GM19463 (cell line): Measurements from ENCODE around the gene HS3ST3B1.

ENCODE experiments used
- ATAC-seq: cut with Tn5 transposase; IDR thresholded peaks from one replicate; pipeline ENCODE4 v1.9.1; 2021; ENCODE audit warnings: mild to moderate bottlenecking, moderate library complexity; ENCODE audit not compliant: unreplicated experiment

HS3ST3B1 gene

DNA sequence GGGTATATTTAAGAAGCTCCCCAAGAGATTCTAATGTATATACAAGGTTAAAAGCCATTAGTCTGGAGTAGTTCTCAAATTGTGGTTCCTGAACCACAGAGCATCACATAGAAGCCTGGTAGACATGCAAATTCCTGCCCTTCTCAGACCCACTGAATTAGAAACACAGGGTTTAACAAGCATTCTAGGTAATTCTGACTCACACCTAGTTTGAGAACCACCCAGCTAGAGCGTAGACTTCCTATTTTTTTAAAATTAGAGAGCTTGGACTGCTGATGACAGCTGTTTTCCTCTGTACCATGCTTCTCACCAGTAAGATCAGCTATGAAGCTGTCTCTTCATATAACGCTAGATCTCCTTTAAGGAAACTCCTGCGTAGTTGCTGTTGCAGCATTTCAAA, 50.6 kb downstream of the HS3ST3B1 start:
- peak; percentile 78 for ATAC-seq

DNA sequence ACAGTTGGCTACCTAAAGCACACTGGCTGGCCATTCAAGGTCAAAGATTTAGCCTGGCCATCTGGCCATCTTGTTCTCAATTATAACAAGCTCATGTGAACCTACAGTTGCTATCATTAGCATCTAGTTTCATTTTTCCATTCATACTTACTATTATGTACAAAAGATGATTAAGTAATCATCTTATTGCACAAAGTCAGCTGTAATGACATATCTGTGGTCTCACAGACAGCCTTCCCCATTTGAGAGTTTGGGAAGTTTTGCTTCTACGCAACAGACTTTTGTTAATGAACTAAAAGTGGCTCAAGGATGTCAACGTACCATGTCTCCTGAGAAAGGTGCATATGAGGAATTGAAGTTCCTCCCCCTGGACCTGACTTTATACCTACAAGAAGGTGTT, 51.3 kb downstream of the HS3ST3B1 start:
- ATAC-seq, result no peak

DNA sequence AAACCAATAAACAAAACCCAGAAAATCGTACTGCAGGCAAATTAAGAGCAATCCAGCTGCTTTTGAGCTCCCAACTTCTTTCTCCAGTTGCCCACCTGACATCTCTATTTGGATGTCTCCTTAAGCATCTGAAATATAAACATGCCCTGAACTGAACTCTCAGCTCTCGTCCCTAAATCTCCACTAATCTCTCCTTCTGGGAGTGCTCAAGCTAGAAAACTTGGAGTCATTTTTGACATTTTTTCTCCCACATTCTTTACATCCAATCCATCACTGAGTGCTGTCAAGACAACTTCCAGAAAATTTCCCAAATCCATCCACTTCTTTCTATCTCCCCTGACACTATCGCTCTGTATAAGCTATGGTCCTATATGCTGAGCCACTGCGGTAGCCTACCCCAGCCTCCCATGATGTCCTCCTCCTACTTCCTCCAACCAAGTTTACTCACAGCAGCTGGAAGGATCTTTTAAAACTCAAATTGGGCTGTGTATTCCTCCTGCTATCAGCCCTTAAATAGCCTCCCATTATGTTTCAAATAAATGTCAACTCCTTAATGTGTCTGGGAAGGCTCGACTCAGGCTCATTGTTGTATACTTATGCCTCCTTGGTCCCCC, 53.1 kb downstream of the HS3ST3B1 start:
- ATAC-seq, result no peak

DNA sequence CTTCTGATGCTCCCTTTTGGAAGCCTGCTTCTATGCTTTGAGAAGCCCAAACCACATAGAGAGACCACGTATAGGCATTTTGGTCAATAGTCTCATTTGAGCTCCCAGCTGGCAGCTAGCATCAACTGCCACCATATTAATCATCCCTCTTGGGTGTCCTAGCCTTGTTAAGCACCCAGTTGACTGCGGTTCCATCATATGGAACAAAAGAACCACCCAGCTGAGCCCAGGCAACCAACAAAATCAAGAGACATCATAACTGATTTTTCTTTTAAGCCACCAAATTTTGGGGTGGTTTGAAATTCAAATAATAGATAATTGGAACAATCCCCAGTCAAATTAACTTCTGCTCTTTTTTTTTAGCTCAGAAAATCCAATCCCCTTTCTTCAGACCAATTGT, 53.9 kb downstream of the HS3ST3B1 start:
- ATAC-seq, result no peak

DNA sequence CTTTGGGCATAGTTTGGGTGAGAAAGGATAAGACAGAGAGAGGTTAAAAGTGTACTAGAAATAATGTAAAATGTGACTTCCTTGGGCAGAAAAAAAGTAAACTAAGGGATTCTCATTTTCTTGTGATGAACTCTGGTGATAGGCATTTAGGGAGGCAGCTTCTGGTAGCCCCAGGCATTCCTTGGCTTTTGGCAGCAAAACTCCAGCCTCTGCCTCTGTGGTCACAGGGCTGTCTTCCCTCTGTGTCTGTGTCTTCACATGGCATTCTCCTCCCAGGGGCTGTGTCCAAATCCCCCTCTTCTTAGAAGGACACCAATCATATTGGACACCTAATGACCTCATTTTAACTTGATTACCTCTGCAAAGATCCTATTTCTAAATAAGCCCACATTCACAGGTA, 54.7 kb downstream of the HS3ST3B1 start:
- ATAC-seq, result no peak

DNA sequence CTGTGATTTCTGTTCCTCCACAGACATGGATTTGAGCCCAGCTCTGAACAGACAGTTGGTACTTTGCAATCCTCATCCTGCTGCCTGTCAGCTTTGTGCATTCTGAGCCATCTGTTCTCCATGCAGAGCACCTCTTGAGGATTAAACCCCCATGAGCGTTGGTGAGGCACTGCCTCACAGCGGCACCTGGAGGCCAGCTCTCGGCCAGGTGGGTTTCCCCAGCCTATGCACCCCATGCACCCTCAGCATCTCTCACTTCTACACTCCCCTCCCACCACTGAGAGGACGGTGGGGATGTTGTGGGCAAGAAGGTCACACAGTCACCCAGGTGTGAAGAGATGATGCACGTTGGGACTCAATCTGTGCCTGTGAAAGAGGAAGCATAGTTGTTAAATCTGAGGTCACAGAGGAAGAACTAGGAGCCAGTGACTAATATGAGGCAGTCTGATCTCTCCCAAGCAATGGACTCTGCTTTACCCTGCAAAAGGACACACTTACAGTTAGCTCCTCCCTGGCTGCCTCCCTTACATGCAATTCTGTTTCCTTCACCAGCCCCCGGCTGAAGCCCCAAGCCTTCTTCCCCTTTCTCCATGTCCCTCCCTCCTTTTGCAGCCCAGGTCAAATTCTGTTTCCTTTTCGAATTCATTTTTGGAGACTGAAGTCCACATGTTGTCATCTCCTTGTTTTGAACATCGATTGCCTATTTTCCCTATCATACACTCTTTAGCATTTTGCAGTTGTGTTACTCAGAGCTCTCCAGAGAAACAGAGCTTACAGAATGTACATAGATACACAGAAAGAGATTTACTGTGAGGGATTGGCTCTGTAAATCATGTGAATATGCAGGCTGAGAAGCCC, 58.5 kb downstream of the HS3ST3B1 start:
- ATAC-seq, result peak; percentile 96

DNA sequence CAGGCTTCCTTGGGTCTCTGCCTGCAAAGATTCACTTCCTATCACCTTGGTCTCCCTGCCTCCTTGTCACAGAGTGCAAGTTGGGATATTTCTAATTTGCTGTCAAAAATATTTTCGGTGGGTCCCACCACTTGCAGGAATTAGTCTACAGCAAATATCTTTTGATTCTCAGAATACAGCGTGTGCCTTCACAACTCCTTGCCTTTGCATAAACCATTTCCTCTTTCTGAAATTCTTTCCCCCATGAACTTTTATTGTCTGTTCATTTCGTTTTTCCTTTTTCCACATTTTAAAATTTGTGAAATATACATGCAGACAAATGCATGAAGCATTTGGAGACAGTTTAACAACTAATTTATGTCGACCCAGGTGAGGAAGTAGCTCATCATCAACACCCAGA, 60.0 kb downstream of the HS3ST3B1 start:
- ATAC-seq, result no peak

DNA sequence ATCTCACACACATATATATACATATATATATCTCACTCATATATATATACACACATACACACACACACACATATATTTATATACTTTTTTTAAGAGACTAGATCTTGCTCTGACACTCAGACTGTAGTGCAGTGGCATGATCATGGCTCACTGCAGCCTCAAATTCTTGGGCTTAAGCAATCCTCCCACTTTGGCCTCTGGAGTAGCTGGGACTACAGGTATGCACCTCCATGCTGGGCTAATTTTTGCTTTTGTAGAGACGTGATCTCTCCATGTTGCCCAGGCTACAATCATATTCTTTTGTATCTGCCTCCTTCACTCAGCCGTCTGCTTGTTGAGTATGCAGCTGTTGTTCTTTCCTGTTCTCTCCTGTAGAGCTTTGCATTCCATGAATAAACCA, 60.6 kb downstream of the HS3ST3B1 start:
- no peak for ATAC-seq

DNA sequence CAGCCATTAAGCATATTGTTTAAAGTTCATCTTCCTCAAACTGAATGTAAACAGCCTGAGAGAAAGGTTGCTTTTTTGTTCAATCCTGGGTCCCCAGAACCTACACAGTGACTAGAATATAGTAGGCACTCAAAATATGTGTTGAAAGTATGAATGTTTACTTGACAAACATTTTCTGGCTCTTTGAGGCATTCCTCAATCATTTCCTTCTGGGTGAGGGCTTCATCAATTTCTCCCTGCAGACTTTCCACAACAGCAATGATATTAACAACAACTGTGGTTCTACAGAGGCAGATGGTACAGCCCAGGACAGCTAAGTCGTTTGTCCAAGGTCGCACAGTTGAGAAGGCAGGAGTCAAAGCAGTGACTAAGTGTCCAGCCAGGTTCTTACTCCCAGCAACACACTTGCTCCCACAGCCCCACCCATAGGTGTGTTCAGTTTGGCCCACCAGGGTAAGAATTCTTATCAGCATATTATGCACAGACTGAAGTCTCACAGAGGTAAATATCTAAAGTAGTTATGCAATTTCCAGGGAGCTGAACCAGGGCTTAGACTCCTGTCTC, 61.1 kb downstream of the HS3ST3B1 start:
- no peak for ATAC-seq

DNA sequence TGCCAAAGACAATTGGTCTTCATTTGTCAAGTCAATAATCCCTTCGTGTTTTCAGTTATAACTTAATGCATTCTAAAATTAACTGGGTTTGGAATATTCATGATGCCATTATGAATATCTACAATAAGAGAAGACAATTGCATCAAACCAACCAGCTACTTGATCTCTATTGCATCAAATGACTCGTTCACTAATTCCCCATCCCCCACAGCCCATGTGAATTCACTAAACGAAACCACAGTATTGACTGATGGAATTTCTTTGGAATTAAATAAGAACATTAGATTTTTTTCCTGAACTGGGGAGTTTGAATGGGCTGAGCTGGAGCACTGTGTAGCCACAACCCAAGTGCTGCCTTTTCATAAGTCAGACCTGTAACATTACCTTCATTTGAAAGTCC, 65.3 kb downstream of the HS3ST3B1 start:
- no peak for ATAC-seq

DNA sequence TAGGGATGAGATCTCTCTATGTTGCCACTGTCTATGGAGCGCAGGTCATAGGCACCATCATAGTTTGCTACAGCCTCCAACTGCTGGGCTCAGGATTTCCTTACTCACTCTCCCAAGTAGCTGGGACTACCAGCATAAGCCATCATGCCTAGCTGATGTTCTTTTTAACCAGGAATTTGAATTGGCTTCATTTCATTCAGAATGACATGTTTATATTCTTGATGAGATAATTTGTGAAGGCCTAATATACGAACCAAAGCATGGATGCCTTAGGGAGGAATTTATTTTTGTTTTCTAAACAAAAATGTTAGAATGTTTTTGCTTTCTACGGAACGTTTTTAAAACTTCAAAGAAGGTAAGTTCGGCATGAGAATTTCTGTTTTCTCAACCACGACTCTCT, 71.6 kb downstream of the HS3ST3B1 start:
- ATAC-seq, result no peak

DNA sequence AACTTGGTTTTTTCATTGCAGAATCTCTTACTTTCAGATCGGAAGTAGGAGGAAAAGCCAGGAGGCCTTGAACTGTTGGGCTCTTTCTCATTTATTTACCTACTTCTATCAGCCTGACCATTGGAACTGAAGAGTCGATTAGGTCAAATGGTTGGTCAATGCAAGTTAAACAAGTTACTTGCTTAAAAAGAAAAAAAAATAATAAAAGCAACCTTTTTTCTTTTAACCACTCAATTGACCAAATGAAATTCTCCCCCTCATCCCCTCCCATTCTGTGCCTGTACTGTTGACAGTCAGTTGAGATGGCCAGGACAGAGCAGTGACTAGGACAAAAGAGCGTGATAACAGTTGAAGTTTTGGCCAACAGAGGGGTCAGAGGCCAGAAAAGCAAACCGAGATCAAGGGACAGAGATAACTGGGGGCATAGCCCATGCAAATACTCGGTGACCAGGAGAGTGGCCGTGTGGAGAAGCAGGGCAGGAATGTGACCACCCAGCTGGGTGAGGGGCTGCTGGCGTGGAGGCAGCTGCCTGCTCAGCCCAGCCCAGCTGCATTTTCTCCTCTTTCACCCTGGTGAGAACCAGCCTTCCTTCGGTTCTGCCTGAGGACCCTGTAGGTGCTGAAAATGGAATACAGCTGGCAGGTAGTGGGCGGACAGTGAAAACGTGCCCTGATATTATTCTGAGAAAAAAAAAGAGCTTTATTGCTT, 72.2 kb downstream of the HS3ST3B1 start:
- ATAC-seq, result no peak

DNA sequence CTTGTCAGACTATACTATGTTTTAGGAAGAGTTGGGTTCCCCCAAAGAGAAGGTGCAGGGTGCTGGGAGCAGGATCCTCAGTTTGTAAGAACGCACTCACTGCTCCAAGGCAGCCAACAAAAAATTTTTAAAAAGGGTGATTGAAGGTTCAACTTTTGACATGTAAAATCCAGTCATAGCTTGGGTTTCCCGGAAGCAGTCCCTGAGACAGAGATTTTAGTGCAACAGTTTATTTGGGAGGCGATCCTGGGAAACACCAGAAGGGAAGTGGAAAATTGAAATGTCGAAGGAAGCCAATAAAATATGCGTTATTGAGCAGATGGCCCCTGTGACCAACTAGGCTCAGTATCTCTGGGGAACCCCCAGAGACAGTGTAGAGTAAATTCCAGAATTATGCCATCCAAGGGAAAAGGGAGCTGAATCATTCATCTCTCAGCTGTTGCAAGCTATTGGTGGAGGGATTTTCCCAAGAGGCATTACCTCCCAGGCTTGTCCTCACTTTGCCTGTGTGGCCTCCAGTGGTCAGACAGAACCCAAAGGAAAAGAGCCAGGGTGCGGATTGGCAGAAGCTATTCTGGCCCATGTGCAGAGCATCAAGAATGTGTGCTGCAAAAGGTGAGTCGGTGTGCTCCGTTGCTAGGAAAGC, 72.9 kb downstream of the HS3ST3B1 start:
- ATAC-seq, result no peak

DNA sequence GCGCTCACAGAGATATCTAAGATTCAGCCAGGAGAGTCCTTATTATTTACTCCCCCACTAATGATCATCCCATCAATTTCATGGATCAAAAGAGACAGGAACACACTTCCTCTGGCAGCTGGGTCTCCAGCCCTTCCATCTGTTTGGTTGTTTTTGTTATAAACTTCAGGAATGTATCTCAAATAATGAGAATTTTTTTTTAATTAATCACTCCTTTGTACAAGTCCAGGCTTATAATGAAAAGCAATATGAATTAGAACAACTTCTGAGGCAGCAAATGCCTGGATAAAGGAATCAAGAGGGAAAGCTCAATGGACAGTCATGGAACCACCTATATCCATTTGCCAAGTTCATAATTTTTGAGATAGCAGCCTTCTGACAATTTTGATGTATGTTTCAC, 73.4 kb downstream of the HS3ST3B1 start:
- ATAC-seq, result no peak

DNA sequence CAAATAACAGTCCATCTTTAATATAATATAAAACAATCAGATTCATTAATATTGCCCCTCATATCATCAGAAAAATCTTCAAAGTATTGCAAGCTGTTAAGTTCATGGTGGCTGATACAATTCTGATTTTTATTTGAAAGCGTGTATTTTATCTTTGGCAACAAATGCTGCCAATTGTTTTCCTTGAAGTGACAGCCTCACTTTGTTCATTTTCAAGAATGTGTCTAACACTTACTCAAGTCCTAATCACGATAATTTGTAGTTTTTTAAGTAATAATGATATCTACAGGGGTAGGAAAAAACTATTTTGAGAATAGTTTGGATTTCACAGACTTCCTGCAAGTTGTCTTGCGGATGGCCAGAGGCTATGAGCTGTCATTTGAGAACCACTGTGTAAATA, 75.8 kb downstream of the HS3ST3B1 start:
- no peak for ATAC-seq

DNA sequence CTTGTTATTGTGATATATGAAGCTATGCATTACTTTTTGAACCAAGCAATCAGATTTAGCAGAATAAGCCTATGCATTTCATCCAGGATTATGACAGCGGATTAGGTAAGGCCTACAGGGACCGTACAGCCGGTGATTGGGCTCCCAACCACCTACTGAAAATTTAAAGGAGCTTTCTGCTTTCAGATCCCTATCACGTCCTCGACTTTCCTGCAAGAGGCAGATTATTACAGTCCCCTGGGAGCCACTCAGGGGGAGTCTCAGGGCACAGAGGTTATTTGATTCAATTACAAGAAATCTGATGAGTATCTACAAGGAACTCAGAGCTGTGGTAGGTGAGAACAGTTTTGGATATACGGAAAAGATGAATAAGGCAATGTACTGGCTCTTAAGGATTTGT, 80.7 kb downstream of the HS3ST3B1 start:
- ATAC-seq, result no peak

DNA sequence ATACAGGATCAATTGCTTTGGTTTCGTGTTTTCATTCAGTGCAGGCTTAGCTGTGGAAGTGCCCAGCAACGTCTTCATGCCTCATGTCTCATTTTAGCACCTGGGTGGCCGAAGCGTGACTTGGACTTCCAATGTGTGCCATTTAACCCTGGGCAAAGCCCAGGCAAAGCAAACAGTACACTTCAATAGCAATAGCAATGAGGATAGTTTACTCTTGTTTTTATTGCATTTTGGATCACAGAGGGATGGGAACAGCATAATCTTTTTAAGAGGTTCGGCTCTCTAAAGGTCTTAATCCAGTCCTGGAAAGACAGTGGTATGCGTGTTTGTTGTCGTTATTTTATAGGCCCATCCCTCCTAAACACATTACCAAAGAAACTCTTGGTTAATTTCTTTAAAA, 86.2 kb downstream of the HS3ST3B1 start:
- ATAC-seq, result no peak

DNA sequence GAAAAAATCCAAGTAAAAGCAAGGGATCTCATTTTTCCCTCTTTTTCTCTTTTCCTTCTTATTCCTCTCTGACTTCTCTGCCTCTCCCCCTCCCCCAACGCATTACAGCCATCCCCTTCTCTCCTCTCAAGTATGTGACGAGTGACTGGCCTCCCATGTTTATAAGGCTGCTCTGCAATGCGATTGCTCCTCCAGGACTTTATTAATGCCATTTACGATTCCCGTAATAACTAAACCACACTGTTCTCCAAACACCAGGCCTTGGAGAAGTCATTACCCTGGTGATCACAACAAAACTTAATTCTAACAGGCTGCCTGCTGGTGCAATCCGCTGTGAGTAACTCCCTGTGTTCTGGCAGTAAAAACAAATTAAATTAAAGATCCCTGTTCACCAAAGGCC, 88.8 kb downstream of the HS3ST3B1 start:
- no peak for ATAC-seq

DNA sequence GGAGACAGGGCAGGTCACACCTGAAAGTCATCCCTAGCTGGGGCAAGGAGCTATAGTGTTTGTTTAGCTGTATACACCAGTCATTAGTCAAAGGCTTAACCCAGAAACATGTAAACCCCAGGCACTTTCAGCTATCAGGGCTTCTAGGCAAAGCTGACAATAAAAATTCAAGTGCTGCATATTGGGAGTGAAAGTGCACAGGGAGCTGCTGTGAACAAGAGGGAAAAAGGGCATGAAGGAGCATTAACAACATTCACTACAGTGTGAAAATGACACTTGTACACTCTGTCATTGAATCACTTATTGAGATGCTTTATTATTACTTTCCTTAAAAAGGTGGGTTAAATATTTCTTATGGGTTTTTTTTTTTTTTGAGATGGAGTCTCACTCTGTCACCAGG, 92.8 kb downstream of the HS3ST3B1 start:
- no peak for ATAC-seq

DNA sequence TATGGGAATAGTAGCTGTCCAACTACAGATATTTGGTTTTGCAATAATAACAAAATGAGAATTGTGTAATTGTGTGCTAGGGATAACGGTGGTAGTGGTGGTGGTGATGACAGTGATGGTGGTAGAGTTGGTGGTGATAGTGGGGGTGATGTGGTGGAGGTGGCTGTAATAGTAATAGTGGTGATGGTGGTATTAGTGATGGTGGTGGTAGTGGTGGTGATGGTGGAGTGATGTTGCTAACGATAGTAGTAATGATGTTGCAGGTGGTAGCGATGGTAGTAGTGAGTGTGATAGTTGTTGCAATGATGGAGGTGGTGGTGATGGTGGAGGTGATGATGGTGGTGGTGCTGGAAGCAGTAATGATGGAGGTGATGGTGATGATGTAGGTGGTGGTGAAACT, 94.4 kb downstream of the HS3ST3B1 start:
- no peak for ATAC-seq

DNA sequence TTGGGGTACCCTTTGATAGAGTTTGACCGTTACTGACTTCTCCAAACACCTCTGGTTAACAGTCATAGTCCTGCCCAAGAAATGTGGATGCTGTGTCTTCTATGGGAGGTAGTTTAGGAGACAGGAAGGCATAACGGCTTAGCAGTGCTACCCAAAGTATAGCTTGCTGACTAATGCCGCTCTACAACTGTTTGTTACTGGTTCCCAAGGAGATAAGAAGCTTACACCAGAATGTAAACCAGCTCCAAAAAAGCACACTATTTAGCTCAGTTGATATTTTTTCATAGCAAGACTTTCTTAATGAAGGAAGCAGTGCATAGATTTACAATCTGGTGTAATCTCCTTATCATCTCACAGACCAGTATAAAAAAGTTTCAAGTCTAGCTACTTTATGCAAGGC, 95.7 kb downstream of the HS3ST3B1 start:
- no peak for ATAC-seq
